SK-N-SH (cell line): ENCODE data around the gene HSP90AA1.

Experiments
- CHD2 ChIP-seq: fragments of 150-350 bp; IDR thresholded peaks from 2 replicates; pipeline ENCODE4 v1.6.1; 2018; ENCODE audit warnings: low read length; ENCODE audit not compliant: partially characterized antibody
- EP300 ChIP-seq, 2 experiments: IDR thresholded peaks; 2 replicates each; pipeline versions ENCODE4 v1.4.0 to v1.6.1; 2012; ENCODE audit warnings: borderline replicate concordance in 1 of 2, low read depth in 1 of 2, low read length in 1 of 2
- EZH2phosphoT487 ChIP-seq: fragments of 200-600 bp; sonication (generic); IDR thresholded peaks from 2 replicates; pipeline ENCODE4 v1.6.1; 2017; ENCODE audit warnings: low read depth, mixed run types, mild to moderate bottlenecking, antibody characterized with exemption, moderate library complexity, borderline replicate concordance
- JUND ChIP-seq: IDR thresholded peaks from 2 replicates; pipeline ENCODE4 v1.4.0; 2012
- NRF1 ChIP-seq: IDR thresholded peaks from 2 replicates; pipeline ENCODE4 v1.6.1; 2012; ENCODE audit warnings: low read depth, mild to moderate bottlenecking, low read length
- POLR2AphosphoS5 ChIP-seq: IDR thresholded peaks from 2 replicates; pipeline ENCODE4 v1.6.1; 2012; ENCODE audit warnings: low read depth, low read length
- TAF1 ChIP-seq: IDR thresholded peaks from 2 replicates; pipeline ENCODE4 v1.6.1; 2012; ENCODE audit warnings: low read depth, mild to moderate bottlenecking, low read length, moderate library complexity, borderline replicate concordance
- TEAD4 ChIP-seq: IDR thresholded peaks from 2 replicates; pipeline ENCODE4 v1.4.0; 2012; ENCODE audit warnings: mild to moderate bottlenecking, borderline replicate concordance; ENCODE audit not compliant: insufficient read depth
- TF ChIP-seq, protein P1 (sequence below): IDR thresholded peaks from 2 replicates; pipeline ENCODE4 v1.4.0; 2012; ENCODE audit warnings: low read depth
- TF ChIP-seq, protein P2 (sequence below): fragments of 200-600 bp; sonication (generic); IDR thresholded peaks from 2 replicates; pipeline ENCODE4 v1.6.1; 2017; ENCODE audit warnings: antibody characterized with exemption, mild to moderate bottlenecking, moderate library complexity
- TF ChIP-seq, protein P3 (sequence below): fragments of 150-350 bp; IDR thresholded peaks from 2 replicates; pipeline ENCODE4 v1.6.1; 2017; ENCODE audit warnings: antibody characterized with exemption, low read length, low read depth, borderline replicate concordance

DNA sequence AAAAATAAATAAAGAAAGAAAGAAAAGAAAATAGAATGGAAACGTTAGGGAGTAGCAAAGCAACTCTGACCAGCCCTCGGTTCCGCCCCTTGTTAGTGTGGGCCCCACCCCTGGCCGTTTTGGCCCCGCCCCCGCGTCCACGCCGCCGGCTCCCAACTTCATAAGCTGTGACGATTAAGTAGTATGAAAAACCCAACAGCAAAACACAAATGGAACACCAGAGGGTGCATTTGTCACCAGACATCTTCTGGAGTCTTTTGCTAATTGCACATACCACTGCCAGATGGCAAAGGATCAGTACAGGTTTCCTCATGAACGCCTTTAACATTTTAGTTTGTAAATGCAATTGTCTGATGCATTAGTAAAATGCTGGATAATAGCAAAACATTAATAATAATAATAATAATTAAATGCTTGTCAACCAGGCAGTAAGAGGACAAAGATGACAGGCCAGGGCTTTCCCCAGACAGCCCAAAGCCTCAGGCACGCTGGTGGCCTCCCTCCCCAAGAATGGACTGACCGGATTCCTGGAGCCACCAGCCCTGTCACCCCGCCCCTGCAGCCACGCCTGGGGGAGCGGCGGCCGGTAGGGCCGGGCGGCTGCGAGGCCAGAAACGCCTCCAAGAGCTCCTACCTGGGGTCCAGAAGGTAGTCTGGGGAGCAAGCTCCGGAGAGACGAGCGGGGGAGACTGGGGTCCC, 23.6 kb downstream of the HSP90AA1 start:
- TF ChIP-seq, protein P1, sequence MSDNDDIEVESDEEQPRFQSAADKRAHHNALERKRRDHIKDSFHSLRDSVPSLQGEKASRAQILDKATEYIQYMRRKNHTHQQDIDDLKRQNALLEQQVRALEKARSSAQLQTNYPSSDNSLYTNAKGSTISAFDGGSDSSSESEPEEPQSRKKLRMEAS = no peak
- TF ChIP-seq, protein P2, sequence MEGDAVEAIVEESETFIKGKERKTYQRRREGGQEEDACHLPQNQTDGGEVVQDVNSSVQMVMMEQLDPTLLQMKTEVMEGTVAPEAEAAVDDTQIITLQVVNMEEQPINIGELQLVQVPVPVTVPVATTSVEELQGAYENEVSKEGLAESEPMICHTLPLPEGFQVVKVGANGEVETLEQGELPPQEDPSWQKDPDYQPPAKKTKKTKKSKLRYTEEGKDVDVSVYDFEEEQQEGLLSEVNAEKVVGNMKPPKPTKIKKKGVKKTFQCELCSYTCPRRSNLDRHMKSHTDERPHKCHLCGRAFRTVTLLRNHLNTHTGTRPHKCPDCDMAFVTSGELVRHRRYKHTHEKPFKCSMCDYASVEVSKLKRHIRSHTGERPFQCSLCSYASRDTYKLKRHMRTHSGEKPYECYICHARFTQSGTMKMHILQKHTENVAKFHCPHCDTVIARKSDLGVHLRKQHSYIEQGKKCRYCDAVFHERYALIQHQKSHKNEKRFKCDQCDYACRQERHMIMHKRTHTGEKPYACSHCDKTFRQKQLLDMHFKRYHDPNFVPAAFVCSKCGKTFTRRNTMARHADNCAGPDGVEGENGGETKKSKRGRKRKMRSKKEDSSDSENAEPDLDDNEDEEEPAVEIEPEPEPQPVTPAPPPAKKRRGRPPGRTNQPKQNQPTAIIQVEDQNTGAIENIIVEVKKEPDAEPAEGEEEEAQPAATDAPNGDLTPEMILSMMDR = peak; percentile 60
- no peak for TF ChIP-seq JUND
- TF ChIP-seq, protein P3, sequence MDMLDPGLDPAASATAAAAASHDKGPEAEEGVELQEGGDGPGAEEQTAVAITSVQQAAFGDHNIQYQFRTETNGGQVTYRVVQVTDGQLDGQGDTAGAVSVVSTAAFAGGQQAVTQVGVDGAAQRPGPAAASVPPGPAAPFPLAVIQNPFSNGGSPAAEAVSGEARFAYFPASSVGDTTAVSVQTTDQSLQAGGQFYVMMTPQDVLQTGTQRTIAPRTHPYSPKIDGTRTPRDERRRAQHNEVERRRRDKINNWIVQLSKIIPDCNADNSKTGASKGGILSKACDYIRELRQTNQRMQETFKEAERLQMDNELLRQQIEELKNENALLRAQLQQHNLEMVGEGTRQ = no peak
- no peak for TF ChIP-seq CHD2
- TF ChIP-seq POLR2AphosphoS5 = no peak
- no peak for TF ChIP-seq NRF1
- no peak for TF ChIP-seq EZH2phosphoT487
- TF ChIP-seq EP300 (IDR thresholded peaks at IDR 0.05; ENCODE audit: borderline replicate concordance in 1 of 2, low read depth in 1 of 2, low read length in 1 of 2) = no peak
- no peak for TF ChIP-seq TAF1
- TF ChIP-seq TEAD4 = no peak
